Measurements from ENCODE around the gene KCNQ4. TPM values are rescaled to one million over a fixed set of nuclear protein-coding genes. Genes with fewer than 3 reads are reported as not detected.

The KCNQ4 gene
- total and polyA plus RNA-seq, 8 donors: 0.92 to 1.7 (median 1.4) TPM

- peaks cover 0 to 3% of the 10 kb centered on the region in 2 donors for H3K4me1 ChIP-seq
- no peaks in the 10 kb centered on the region for H3K9me3 ChIP-seq
- no peak for TF ChIP-seq CTCF (IDR thresholded peaks at IDR 0.05)
- H3K4me3 ChIP-seq: no peak overlapping the region
- H3K27ac ChIP-seq: peak overlapping the region in 1 of 2 donors; percentile 47
- ATAC-seq (peak; percentile 23), DNase-seq (no peak)
- intact Hi-C loops (cut with DNase I): no loop called here
- H3K27me3 ChIP-seq: no peaks in the 10 kb centered on the region
- peaks cover 0 to 78% of the 10 kb centered on the region in 2 donors for H3K36me3 ChIP-seq
Measured at GRCh38 chr1:40755067-40755466, 28.5 kb upstream of the KCNQ4 start.

GRCh38 chr1:40756523-40756922 lies 27.1 kb upstream of the KCNQ4 start:
- no peaks in the 10 kb centered on the region for H3K27me3 ChIP-seq
- DNase-seq (no peak), ATAC-seq (no peak)
- no peak overlapping the region for H3K4me3 ChIP-seq
- intact Hi-C loops (cut with DNase I): no loop called here
- H3K27ac ChIP-seq: no peak overlapping the region
- H3K36me3 ChIP-seq: peaks cover 0 to 92% of the 10 kb centered on the region in 2 donors
- peaks cover 0 to 3% of the 10 kb centered on the region in 2 donors for H3K4me1 ChIP-seq
- no peaks in the 10 kb centered on the region for H3K9me3 ChIP-seq
- no peak for TF ChIP-seq CTCF (IDR thresholded peaks at IDR 0.05)

- no peak for TF ChIP-seq CTCF (IDR thresholded peaks at IDR 0.05)
- no peaks in the 10 kb centered on the region for H3K9me3 ChIP-seq
- H3K4me3 ChIP-seq: no peak overlapping the region
- intact Hi-C loops (cut with DNase I): no loop called here
- H3K4me1 ChIP-seq: peaks cover 0 to 3% of the 10 kb centered on the region in 2 donors
- H3K27me3 ChIP-seq: no peaks in the 10 kb centered on the region
- H3K36me3 ChIP-seq: peaks cover 0 to 96% of the 10 kb centered on the region in 2 donors
- DNase-seq: no peak
- H3K27ac ChIP-seq: no peak overlapping the region
- ATAC-seq: no peak
Measured at GRCh38 chr1:40757084-40757483, 26.5 kb upstream of the KCNQ4 start.

- H3K36me3 ChIP-seq: peaks cover 0 to 99% of the 10 kb centered on the region in 2 donors
- no peak overlapping the region for H3K4me3 ChIP-seq
- intact Hi-C loops (cut with DNase I): no loop called here
- H3K9me3 ChIP-seq: no peaks in the 10 kb centered on the region
- H3K27me3 ChIP-seq: no peaks in the 10 kb centered on the region
- no peak for TF ChIP-seq CTCF (IDR thresholded peaks at IDR 0.05)
- ATAC-seq: no peak
- H3K4me1 ChIP-seq: peaks cover 0 to 3% of the 10 kb centered on the region in 2 donors
- DNase-seq: no peak
- H3K27ac ChIP-seq: no peak overlapping the region
Measured at GRCh38 chr1:40758004-40758403, 25.6 kb upstream of the KCNQ4 start.

GRCh38 chr1:40758578-40759343 lies 24.8 kb upstream of the KCNQ4 start:
- Histone ChIP-seq H3K4me1 (peaks cover 0 to 3% of the 10 kb centered on the region in 2 donors), H3K9me3 (no peaks in the 10 kb centered on the region), H3K27ac (no peak overlapping the region), H3K4me3 (no peak overlapping the region), H3K27me3 (no peaks in the 10 kb centered on the region), H3K36me3 (peaks cover 0 to 99% of the 10 kb centered on the region in 2 donors)
- no peak for ATAC-seq
- DNase-seq: no peak
- intact Hi-C loops (cut with DNase I): no loop called here
- no peak for TF ChIP-seq CTCF (IDR thresholded peaks at IDR 0.05)
